H9 (cell line): ENCODE data around the gene KNSTRN. TPM values are rescaled to one million over a fixed set of nuclear protein-coding genes. Genes with fewer than 3 reads are reported as not detected.

ENCODE experiments used
- DNase-seq: peaks from one replicate; pipeline ENCODE4 v3.0.0-alpha.2; 2017
- H2AFZ ChIP-seq: one replicate; pipeline ENCODE4 v1.6.1; 2013; ENCODE audit warnings: mild to moderate bottlenecking, low read length, control low read depth, moderate library complexity
- H2AK5ac ChIP-seq: 2 replicates; pipeline ENCODE4 v1.6.1; 2013; ENCODE audit warnings: low read length, control low read depth, mixed read lengths; ENCODE audit not compliant: insufficient read length
- H2BK120ac ChIP-seq: one replicate; pipeline ENCODE4 v1.6.1; 2013; ENCODE audit warnings: low read depth, mild to moderate bottlenecking, low read length, control low read depth, inconsistent platforms; ENCODE audit not compliant: poor library complexity, severe bottlenecking
- H2BK12ac ChIP-seq: 2 replicates; pipeline ENCODE4 v1.6.1; 2013; ENCODE audit warnings: low read length, control low read depth, mixed read lengths, low read depth; ENCODE audit not compliant: insufficient read length
- H2BK15ac ChIP-seq: 2 replicates; pipeline ENCODE4 v1.6.1; 2013; ENCODE audit warnings: low read depth, low read length, control low read depth
- H2BK20ac ChIP-seq: one replicate; pipeline ENCODE4 v1.6.1; 2013; ENCODE audit warnings: low read depth, mild to moderate bottlenecking, low read length, control low read depth, inconsistent platforms; ENCODE audit not compliant: poor library complexity, severe bottlenecking
- H2BK5ac ChIP-seq: 2 replicates; pipeline ENCODE4 v1.6.1; 2013; ENCODE audit warnings: low read length, control low read depth, mixed read lengths; ENCODE audit not compliant: insufficient read length
- H3K14ac ChIP-seq: 2 replicates; pipeline ENCODE4 v1.6.1; 2013; ENCODE audit warnings: low read length, control low read depth; ENCODE audit not compliant: insufficient read depth
- H3K18ac ChIP-seq: 2 replicates; pipeline ENCODE4 v1.6.1; 2013; ENCODE audit warnings: low read depth, mild to moderate bottlenecking, mixed read lengths, low read length, control low read depth; ENCODE audit not compliant: insufficient read length
- H3K23ac ChIP-seq: 2 replicates; pipeline ENCODE4 v1.6.1; 2013; ENCODE audit warnings: low read length, control low read depth, mixed read lengths, low read depth; ENCODE audit not compliant: insufficient read length
- H3K23me2 ChIP-seq: 2 replicates; pipeline ENCODE4 v1.6.1; 2013; ENCODE audit warnings: low read depth, mild to moderate bottlenecking, mixed read lengths, low read length, control low read depth; ENCODE audit not compliant: insufficient read length, poor library complexity, severe bottlenecking
- H3K27ac ChIP-seq: 2 replicates; pipeline ENCODE4 v1.5.1; 2013; ENCODE audit warnings: low read length, control low read depth, mixed read lengths, low read depth; ENCODE audit not compliant: insufficient read length
- H3K27me3 ChIP-seq: 2 replicates; pipeline ENCODE4 v1.6.1; 2013; ENCODE audit warnings: low read length, control low read depth, inconsistent platforms; ENCODE audit not compliant: insufficient read depth
- H3K4ac ChIP-seq: 2 replicates; pipeline ENCODE4 v1.6.1; 2013; ENCODE audit warnings: low read depth, mild to moderate bottlenecking, control low read depth, inconsistent platforms, low read length, moderate library complexity
- H3K4me1 ChIP-seq: 2 replicates; pipeline ENCODE4 v1.6.1; 2013; ENCODE audit warnings: low read length, control low read depth, inconsistent platforms; ENCODE audit not compliant: insufficient read depth
- H3K4me2 ChIP-seq: 2 replicates; pipeline ENCODE4 v1.6.1; 2013; ENCODE audit warnings: low read length, control low read depth, mixed read lengths; ENCODE audit not compliant: insufficient read length, insufficient read depth
- H3K56ac ChIP-seq: 2 replicates; pipeline ENCODE4 v1.6.1; 2013; ENCODE audit warnings: low read depth, mild to moderate bottlenecking, mixed read lengths, low read length, control low read depth; ENCODE audit not compliant: insufficient read length
- H3K79me1 ChIP-seq: 2 replicates; pipeline ENCODE4 v1.6.1; 2013; ENCODE audit warnings: low read depth, mild to moderate bottlenecking, moderate library complexity, low read length, control low read depth, inconsistent platforms; ENCODE audit not compliant: insufficient read depth, poor library complexity, severe bottlenecking
- H3K79me2 ChIP-seq: 2 replicates; pipeline ENCODE4 v1.6.1; 2013; ENCODE audit warnings: low read length, control low read depth, inconsistent platforms; ENCODE audit not compliant: insufficient read depth
- H3K9ac ChIP-seq: 2 replicates; pipeline ENCODE4 v1.6.1; 2013; ENCODE audit warnings: low read length, control low read depth, mixed read lengths; ENCODE audit not compliant: insufficient read length; ENCODE audit errors: extremely low read depth
- H3K9me3 ChIP-seq: one replicate; pipeline ENCODE4 v1.6.1; 2013; ENCODE audit warnings: low read depth, low read length, inconsistent platforms; ENCODE audit not compliant: control insufficient read depth
- H3T11ph ChIP-seq: one replicate; pipeline ENCODE4 v1.6.1; 2013; ENCODE audit warnings: mild to moderate bottlenecking, low read length, control low read depth, inconsistent platforms
- H4K20me1 ChIP-seq: one replicate; pipeline ENCODE4 v1.6.1; 2013; ENCODE audit not compliant: control insufficient read depth, insufficient read length, insufficient read depth
- H4K5ac ChIP-seq: 2 replicates; pipeline ENCODE4 v1.6.1; 2013; ENCODE audit warnings: low read depth, mild to moderate bottlenecking, mixed read lengths, low read length, control low read depth; ENCODE audit not compliant: insufficient read length
- H4K8ac ChIP-seq: replicated peaks from 2 replicates; pipeline ENCODE4 v1.6.1; 2013; ENCODE audit warnings: low read length, control low read depth, mixed read lengths, low read depth; ENCODE audit not compliant: insufficient read length
- H4K91ac ChIP-seq: 2 replicates; pipeline ENCODE4 v1.6.1; 2013; ENCODE audit warnings: low read depth, mild to moderate bottlenecking, moderate library complexity, mixed read lengths, low read length, control low read depth; ENCODE audit not compliant: insufficient read length
- H3K27ac Mint-ChIP-seq, 3 experiments: 2 replicates in 2 of 3; 3 replicates in 1 of 3; pipeline ENCODE4 v1.8.0; 2020 to 2021; ENCODE audit warnings: mixed read lengths in 3 of 3, mild to moderate bottlenecking in 1 of 3, moderate library complexity in 1 of 3
- H3K27me3 Mint-ChIP-seq: 2 replicates; pipeline ENCODE4 v1.8.0; 2021; ENCODE audit warnings: low read depth, mild to moderate bottlenecking, moderate library complexity, mixed read lengths
- H3K36me3 Mint-ChIP-seq, 3 experiments: 2 replicates in 2 of 3; 3 replicates in 1 of 3; pipeline ENCODE4 v1.8.0; 2020 to 2021; ENCODE audit warnings: low read depth in 3 of 3, mixed read lengths in 3 of 3; ENCODE audit not compliant: insufficient read depth in 1 of 3
- H3K4me1 Mint-ChIP-seq, 2 experiments: 2 replicates each; pipeline ENCODE4 v1.8.0; 2020; ENCODE audit warnings: mixed read lengths in 2 of 2
- H3K4me3 Mint-ChIP-seq, 2 experiments: 2 replicates in 1 of 2; 3 replicates in 1 of 2; pipeline ENCODE4 v1.8.0; 2020 to 2021; ENCODE audit warnings: mild to moderate bottlenecking in 2 of 2, mixed read lengths in 2 of 2, moderate library complexity in 1 of 2
- H3K9me3 Mint-ChIP-seq, 2 experiments: 2 replicates in 1 of 2; 3 replicates in 1 of 2; pipeline ENCODE4 v1.8.0; 2020; ENCODE audit warnings: mild to moderate bottlenecking in 2 of 2, mixed read lengths in 2 of 2, moderate library complexity in 1 of 2
- WGBS: extraction: QIAGEN DNeasy Blood & Tissue Kit; methylation state at CpG from one replicate; pipeline ENCODE4 v1.1.7; 2013; ENCODE audit warnings: missing lambda C conversion rate, low lambda C conversion rate, mixed read lengths; ENCODE audit not compliant: insufficient read length; ENCODE audit errors: extremely low coverage; 5-methylcytosine and 5-hydroxymethylcytosine counted together
- total RNA-seq: library from RNA; stranded (reverse); gene quantifications from 2 replicates; pipeline ENCODE4 v1.2.1, GENCODE V29; 2021
- TF ChIP-seq, protein P1 (sequence below): fragments of 200-600 bp; sonication (generic); conservative IDR thresholded peaks from 3 replicates; pipeline ENCODE4 v1.8.0; 2021; ENCODE audit warnings: antibody characterized with exemption, mild to moderate bottlenecking

KNSTRN gene
- total RNA-seq, 1 experiment from 2014 or later, result 53.9 TPM

GRCh38 chr15:40334941-40335795 is 47.4 kb upstream of the KNSTRN start:
- TF ChIP-seq, protein P1, sequence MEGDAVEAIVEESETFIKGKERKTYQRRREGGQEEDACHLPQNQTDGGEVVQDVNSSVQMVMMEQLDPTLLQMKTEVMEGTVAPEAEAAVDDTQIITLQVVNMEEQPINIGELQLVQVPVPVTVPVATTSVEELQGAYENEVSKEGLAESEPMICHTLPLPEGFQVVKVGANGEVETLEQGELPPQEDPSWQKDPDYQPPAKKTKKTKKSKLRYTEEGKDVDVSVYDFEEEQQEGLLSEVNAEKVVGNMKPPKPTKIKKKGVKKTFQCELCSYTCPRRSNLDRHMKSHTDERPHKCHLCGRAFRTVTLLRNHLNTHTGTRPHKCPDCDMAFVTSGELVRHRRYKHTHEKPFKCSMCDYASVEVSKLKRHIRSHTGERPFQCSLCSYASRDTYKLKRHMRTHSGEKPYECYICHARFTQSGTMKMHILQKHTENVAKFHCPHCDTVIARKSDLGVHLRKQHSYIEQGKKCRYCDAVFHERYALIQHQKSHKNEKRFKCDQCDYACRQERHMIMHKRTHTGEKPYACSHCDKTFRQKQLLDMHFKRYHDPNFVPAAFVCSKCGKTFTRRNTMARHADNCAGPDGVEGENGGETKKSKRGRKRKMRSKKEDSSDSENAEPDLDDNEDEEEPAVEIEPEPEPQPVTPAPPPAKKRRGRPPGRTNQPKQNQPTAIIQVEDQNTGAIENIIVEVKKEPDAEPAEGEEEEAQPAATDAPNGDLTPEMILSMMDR, result no peak
- Histone ChIP-seq H3K23me2 (no peaks in the 10 kb centered on the region), H3K27ac (no peak overlapping the region), H3K23ac (no peak overlapping the region), H3K27me3 (no peaks in the 10 kb centered on the region), H2BK15ac (no peak overlapping the region), H2BK120ac (no peak overlapping the region), H4K5ac (no peak overlapping the region), H2BK20ac (no peak overlapping the region), H3K18ac (no peak overlapping the region), H3K4ac (no peak overlapping the region), H3K14ac (no peak overlapping the region; the same call in 1 of the 2 replicates), H3K9ac (no peak overlapping the region), H3K9me3 (no peaks in the 10 kb centered on the region), H4K8ac (no peak overlapping the region), H2AFZ (no peak overlapping the region), H2BK12ac (no peak overlapping the region), H3K4me2 (no peak overlapping the region), H2BK5ac (no peak overlapping the region), H3K4me1 (no peaks in the 10 kb centered on the region), H4K91ac (no peak overlapping the region), H3T11ph (no peak overlapping the region), H3K79me2 (no peaks in the 10 kb centered on the region), H4K20me1 (no peaks in the 10 kb centered on the region), H3K79me1 (no peaks in the 10 kb centered on the region), H2AK5ac (no peak overlapping the region), H3K56ac (no peak overlapping the region)
- no peak for DNase-seq
- Mint-ChIP-seq H3K27ac (no peak overlapping the region), H3K27me3 (peaks cover 11% of the 10 kb centered on the region), H3K36me3 (peaks cover 0 to 4% (median 3%) of the 10 kb centered on the region in 3 experiments; a peak in 2 of 7 replicates), H3K4me1 (peaks cover 25 to 40% of the 10 kb centered on the region in 2 experiments), H3K4me3 (peak overlapping the region in 1 of 2 experiments; percentile 53; a peak in 2 of 5 replicates), H3K9me3 (no peaks in the 10 kb centered on the region)
- no CpG with 5 or more reads among the region's 26 CpGs for WGBS
